GM10248 (cell line): ENCODE data around the gene SP2.

Experiments used
- CTCF ChIA-PET: fragments of 300-600 bp; sonication (Branson Sonifier 250); formaldehyde crosslinking; extraction: SDS; loops from one replicate; lab custom pipeline; 2021; ENCODE audit warnings: antibody characterized with exemption; lab: Yijun Ruan, JAX
- POLR2A ChIA-PET: fragments of 350-650 bp; sonication (Branson Sonifier 250); formaldehyde crosslinking; extraction: SDS; loops from one replicate; lab custom pipeline; 2020; ENCODE audit warnings: antibody characterized with exemption; lab: Yijun Ruan, JAX
- DNase-seq: peaks from one replicate; pipeline ENCODE4 v3.0.0; 2012; ENCODE audit errors: extremely low spot score
- TF ChIP-seq, protein P1 (sequence below): IDR thresholded peaks from 2 replicates; pipeline ENCODE4 v1.5.1; 2012; ENCODE audit warnings: mild to moderate bottlenecking, low read depth; ENCODE audit errors: extremely low read depth, missing control alignments, control extremely low read depth

Gene SP2

DNA sequence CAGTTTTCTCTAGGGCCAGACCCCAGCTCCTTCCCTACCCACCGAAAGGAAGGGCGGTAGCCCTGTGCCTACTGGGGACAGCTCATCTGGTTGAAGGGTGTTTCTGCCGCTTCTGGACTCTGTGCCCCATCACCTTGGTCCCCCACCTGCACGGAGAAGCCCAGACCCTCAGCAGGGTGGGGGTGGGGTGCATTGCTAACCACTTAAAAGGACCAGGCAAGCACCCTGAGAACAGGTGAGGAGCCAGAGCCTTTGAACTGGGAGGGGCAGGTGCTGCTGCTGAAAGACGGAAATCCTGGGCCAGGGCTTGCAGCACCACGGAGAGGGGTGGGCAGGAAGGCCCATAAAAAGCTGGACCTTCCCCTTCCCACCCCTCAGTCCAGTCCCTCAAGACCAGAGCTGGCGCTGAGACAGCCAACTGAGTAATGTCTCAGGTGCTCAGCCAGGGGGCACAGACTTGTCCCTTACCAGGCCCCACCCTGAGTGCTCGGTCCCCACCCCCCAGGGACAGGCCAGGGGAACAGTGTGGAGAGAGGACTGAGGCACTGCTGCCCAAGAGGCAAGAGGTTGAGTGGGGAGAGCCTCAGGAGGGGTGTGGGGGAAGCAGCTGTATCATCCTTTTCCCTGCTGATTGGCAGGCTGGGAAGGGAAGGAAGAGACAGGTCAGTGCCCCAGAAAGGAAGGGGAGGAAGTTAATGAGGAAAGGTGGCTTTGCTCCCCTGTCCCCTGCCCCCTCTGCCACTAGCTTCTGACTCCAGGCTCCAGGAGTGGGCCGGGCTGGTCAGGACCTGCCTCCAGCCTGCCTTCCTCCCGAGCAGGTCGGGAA lies 10.9 kb upstream of the SP2 start:
- no peak for DNase-seq
- POLR2A ChIA-PET = interaction anchor here (1.0 kb wide), 1 partner anchor 11 kb away, joined by 3 read pairs; the partner anchor contains the start of gene SP2
- TF ChIP-seq, protein P1, sequence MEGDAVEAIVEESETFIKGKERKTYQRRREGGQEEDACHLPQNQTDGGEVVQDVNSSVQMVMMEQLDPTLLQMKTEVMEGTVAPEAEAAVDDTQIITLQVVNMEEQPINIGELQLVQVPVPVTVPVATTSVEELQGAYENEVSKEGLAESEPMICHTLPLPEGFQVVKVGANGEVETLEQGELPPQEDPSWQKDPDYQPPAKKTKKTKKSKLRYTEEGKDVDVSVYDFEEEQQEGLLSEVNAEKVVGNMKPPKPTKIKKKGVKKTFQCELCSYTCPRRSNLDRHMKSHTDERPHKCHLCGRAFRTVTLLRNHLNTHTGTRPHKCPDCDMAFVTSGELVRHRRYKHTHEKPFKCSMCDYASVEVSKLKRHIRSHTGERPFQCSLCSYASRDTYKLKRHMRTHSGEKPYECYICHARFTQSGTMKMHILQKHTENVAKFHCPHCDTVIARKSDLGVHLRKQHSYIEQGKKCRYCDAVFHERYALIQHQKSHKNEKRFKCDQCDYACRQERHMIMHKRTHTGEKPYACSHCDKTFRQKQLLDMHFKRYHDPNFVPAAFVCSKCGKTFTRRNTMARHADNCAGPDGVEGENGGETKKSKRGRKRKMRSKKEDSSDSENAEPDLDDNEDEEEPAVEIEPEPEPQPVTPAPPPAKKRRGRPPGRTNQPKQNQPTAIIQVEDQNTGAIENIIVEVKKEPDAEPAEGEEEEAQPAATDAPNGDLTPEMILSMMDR = no peak
- CTCF ChIA-PET = interaction anchor here (1.0 to 18.7 kb wide), 5 partner anchors 9 to 937 kb away, joined by 3 to 687 read pairs (median 3); partner anchors contain the start of genes SCRN2, SP2 and SP6

DNA sequence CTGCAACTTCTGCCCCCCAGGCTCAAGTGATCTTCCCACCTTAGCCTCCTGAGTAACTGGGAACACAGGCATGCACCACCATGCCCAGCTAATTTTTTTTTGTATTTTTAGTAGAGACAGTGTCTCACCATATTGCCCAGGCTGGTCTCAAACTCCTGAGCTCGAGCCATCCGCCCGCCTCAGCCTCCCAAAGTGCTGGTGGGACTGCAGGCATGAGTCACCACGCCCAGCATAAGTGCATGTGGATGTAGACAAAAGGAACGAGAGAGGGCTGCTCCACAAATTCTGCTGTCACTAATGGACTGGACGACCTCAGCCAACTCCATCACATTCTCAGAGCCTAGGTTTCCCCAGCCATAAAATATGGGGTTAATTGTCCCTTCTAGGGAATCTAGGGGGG lies 7.7 kb upstream of the SP2 start:
- ChIA-PET POLR2A (no interaction called here), CTCF (interaction anchor here (1.9 to 18.7 kb wide), 4 partner anchors 18 to 66 kb away, joined by 6 to 687 read pairs (median 13); partner anchors contain the start of genes OSBPL7, SCRN2 and SP6)
- DNase-seq = no peak
- TF ChIP-seq, protein P1 = no peak

DNA sequence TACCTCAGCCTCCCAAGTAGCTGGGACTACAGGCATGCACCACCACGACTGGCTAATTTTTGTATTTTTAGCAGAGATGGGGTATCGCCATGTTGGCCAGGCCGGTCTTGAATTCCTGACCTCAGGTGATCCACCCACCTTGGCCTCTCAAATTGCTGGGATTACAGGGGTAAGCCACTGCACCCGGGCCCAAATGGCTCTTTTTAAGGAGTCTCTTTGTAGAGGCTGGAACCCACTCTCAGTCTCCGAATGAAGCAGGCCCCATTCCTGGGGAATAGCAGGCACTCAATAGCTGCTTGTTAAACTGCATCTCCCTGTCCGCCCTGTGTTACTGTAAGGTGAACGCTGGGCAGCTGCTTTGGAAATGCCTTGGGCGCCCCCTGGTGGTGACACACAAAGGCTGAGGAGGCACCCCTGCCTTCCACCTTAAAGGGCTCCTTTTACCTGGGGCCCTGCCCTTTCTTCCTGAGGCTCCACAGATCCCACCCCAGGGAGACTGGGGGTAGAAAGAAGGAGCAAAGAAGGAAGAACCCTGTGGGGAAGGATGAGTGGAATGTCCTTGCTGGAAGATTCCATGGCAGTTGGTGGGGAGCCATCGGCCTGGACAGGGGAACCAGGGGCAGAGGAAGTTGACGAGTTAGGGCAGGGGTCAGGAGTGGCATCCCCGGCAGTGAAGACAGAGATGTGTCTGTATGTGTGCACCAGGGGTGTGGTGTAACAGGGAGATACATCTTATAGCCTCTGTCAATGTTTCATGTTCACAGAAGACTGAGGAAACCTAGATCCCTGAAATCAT lies 6.1 kb upstream of the SP2 start:
- peak; percentile 81 for DNase-seq
- TF ChIP-seq, protein P1 = peak; percentile 95
- POLR2A ChIA-PET = no interaction called here
- CTCF ChIA-PET = interaction anchor here (0.6 to 18.7 kb wide), 40 partner anchors 8 to 182 kb away, joined by 3 to 687 read pairs (median 4); partner anchors contain the start of genes CDK5RAP3, LRRC46, MRPL10 and OSBPL7

DNA sequence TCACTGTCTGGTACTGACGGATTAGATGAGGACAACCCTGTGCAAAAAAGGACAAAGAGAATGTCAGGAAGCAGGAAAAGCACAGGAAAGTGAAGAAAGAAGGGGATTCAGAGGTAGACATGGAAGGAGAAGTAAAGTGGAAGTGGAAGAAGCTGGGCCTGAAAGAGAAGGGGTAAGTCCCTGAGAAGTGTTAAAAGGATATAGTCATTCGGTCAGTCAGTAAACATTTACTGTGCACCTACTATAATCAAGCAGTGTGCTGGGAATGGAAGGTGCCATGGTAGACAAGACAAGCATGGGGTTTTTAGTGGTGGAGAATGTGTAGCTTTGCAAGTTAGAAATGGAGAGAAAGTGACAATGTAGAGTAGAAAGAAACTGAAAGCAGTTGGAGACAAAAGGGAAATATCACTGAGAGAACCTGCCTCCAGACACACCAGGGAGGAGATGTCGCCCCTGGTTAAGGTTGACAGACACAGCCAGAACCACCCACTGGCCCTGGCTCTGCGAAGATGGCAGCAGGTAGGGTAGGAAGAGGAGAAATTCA lies 4.4 kb upstream of the SP2 start:
- TF ChIP-seq, protein P1 = no peak
- ChIA-PET CTCF (interaction anchor here (0.6 to 18.7 kb wide), 19 partner anchors 9 to 122 kb away, joined by 3 to 687 read pairs (median 4); partner anchors contain the start of genes CDK5RAP3, LRRC46, MRPL10 and SCRN2), POLR2A (interaction anchor here (0.9 kb wide), 1 partner anchor 49 kb away, joined by 3 read pairs; the partner anchor contains the start of gene PNPO)
- no peak for DNase-seq

DNA sequence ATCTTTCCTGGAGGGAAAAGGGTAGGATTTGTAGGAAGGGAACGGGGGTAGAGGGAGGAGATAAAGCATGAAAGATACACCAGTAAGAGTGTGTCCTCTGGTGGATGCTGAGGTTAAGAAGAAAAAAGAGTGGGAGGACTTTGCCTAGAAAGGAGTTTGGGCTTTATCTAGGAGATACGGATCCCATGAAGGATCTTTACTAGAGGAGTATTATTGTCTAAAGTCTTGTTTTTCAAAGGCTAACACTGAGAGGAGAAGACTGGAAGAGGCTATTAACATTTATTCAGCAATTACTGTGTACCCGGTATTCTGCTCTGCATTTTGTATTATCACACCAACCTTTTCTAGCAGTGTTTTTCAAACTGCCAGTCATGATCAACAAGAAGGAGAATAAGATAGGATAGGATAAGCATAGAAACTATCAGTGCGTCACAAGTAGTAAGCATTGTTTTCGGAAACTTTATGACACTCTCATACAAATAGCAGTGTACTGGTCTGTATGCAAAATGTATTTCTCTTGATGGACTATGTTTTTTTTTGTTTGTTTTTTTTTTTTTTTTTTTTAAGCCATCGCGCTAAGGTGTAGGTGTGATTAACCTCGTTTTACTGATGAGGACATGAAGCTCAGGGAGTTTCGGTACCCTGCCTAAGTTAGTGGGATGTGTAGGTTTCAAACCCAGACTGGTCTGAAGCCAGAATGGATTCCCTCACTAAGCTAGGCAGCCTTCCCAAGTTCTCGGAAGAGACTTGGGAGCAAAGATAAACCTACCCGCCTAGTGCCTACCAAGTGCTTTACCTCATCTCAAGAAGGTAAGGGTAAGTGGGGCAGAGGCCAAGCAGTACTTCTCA lies 1.3 kb upstream of the SP2 start:
- POLR2A ChIA-PET = interaction anchor here (0.8 kb wide), 1 partner anchor 35 kb away, joined by 3 read pairs; no protein-coding TSS in a partner anchor
- no peak for DNase-seq
- TF ChIP-seq, protein P1 = no peak
- CTCF ChIA-PET = interaction anchor here (0.8 to 18.7 kb wide), 12 partner anchors 9 to 127 kb away, joined by 3 to 687 read pairs (median 4); partner anchors contain the start of genes CDK5RAP3, LRRC46, MRPL10 and SCRN2
